Muscle of back (tissue), 11 donors: Measurements from ENCODE around the gene NCSTN. TPM values are rescaled to one million over a fixed set of nuclear protein-coding genes. Genes with fewer than 3 reads are reported as not detected.
A peak's percentile ranks its signal among the peaks of the same experiment; 100 is the strongest.

Source experiments
- DNase-seq, 3 donors: peaks; one replicate each; pipeline versions ENCODE4 v3.0.0 to v3.0.0-alpha.2; 2013
- polyA plus RNA-seq, 10 donors: library from polyadenylated mRNA; unstranded; fragments of 120-200 nt; gene quantifications; one replicate each; pipeline ENCODE4 v1.2.1, GENCODE V29; 2013; ENCODE audit not compliant: insufficient read length in 10 of 10

NCSTN gene
- polyA plus RNA-seq, 10 donors: 80.1 to 117 (median 99.3) TPM

DNA sequence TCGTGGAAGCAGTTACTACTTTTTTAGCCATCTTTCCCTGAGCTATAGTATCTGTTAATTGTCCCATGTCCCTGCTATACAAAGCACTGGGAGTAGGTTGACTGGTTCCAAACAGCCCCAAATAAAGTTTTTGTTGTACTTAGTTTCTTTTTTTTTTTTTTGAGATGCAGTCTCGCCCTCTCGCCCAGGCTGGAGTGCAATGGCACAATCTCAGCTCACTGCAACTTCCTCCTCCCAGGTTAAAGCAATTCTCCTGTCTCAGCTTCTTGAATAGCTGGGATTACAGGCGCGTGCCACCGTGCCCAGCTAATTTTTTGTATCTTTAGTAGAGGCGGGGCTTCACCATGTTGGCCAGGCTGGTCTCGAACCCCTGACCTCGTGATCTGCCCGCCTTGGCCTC lies 3.3 kb downstream of the NCSTN start:
- no peak for DNase-seq

DNA sequence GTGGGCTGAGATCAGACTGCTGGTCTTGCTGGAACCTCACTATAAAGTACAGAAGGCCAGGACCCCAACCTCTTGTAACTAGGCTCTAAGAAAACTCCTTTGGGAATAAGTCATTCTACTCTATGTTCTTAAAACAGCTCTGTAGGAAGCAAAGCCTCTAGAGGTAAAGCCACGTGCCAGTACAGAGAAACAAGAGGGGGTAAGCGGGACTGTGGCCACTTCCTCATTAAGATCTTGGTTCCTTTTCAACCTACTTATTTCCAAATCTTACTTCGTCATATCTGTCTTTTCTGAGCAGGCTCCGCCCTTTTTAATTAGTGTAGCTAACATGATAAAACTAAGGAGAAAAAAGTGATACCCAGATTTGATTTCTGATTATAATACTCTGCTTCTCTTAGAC lies 3.8 kb downstream of the NCSTN start:
- no peak for DNase-seq

DNA sequence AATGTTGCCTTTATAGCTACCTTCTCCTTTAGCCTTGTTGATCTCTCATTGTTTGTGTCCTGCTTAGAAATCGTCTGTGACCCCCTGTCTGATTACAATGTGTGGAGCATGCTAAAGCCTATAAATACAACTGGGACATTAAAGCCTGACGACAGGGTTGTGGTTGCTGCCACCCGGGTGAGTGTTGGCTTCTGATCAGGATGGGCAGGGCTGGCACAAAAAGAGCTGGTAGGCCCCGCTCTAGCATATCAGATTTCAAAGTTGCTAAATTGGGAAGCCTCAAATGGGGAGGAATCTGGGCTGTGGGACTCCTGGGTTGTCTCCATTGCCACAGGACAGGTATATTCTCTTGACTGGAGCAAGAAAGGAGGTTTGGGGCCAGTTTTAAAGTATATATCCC lies 8.4 kb downstream of the NCSTN start:
- DNase-seq: peak in 1 of 3 donors; percentile 51

DNA sequence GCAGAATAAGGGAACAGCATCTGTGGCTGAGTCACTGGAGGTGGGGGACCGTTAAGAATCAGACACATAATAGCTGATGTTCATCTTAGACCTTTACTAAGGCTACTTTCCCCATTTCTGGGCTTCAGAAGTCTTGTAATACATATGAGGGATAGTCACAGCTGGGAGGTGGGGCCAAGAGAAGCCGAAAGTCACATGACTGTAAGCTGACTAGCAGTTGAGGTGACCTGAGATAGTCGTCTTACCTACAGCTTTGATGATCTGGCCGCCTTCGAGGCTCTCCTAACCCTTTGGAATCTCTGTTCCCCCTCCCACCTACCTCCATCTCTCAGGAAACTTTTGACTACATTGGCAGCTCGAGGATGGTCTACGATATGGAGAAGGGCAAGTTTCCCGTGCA lies 9.4 kb downstream of the NCSTN start:
- no peak for DNase-seq

- peak in 2 of 3 donors; percentile 45 to 47 for DNase-seq
Observed at GRCh38 chr1:160353223-160353622, 10.0 kb downstream of the NCSTN start.

- DNase-seq: no peak
Observed at GRCh38 chr1:160354388-160354985, 11.3 kb downstream of the NCSTN start.

- DNase-seq: no peak
Observed at GRCh38 chr1:160357286-160358002, 14.3 kb downstream of the NCSTN start.

DNA sequence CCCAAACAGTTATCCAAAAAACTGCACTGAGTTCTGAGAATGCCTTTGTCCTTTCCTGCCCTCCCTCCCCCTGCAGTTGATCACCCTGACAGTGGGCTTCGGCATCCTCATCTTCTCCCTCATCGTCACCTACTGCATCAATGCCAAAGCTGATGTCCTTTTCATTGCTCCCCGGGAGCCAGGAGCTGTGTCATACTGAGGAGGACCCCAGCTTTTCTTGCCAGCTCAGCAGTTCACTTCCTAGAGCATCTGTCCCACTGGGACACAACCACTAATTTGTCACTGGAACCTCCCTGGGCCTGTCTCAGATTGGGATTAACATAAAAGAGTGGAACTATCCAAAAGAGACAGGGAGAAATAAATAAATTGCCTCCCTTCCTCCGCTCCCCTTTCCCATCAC lies 14.9 kb downstream of the NCSTN start:
- DNase-seq: no peak

- no peak for DNase-seq
Observed at GRCh38 chr1:160359559-160360226, 16.5 kb downstream of the NCSTN start.

- DNase-seq: no peak
Observed at GRCh38 chr1:160360227-160360695, 17.1 kb downstream of the NCSTN start.

DNA sequence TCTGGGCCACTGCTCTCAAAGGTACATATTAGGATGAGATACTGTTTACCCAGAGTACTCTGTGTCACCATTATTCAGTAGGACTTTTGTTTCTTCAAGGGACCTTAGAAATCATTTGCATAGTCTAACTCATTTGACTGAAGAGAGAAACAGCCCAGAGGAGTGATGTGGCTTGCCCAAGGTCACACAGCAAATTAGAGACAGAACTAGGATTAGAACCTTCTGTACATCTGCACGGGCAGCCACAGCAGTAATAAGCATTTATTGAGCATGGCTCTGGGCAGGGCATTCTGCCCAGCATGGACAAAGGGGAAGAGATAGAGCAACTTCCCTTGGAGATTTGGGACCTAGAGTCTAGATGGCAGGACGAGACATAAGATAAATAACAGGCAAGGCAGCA lies 18.0 kb downstream of the NCSTN start:
- no peak for DNase-seq

DNA sequence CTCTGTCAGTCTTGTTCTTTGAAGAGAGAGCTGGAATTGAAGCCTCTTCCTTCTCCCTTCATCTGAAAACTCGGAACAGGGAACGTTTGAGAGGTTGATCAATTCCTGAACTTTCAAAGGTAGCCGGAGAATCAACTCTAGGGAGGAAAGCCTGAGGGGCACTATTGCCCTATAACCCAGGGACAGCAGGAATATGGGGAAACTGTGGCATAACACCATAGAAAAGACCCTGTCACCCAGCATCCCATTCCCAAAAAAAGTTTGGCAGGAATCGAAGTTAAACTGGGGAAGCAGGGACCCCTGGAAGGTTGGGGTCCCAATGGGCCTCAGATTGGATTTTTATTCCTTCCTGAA lies 18.6 kb downstream of the NCSTN start:
- no peak for DNase-seq

DNA sequence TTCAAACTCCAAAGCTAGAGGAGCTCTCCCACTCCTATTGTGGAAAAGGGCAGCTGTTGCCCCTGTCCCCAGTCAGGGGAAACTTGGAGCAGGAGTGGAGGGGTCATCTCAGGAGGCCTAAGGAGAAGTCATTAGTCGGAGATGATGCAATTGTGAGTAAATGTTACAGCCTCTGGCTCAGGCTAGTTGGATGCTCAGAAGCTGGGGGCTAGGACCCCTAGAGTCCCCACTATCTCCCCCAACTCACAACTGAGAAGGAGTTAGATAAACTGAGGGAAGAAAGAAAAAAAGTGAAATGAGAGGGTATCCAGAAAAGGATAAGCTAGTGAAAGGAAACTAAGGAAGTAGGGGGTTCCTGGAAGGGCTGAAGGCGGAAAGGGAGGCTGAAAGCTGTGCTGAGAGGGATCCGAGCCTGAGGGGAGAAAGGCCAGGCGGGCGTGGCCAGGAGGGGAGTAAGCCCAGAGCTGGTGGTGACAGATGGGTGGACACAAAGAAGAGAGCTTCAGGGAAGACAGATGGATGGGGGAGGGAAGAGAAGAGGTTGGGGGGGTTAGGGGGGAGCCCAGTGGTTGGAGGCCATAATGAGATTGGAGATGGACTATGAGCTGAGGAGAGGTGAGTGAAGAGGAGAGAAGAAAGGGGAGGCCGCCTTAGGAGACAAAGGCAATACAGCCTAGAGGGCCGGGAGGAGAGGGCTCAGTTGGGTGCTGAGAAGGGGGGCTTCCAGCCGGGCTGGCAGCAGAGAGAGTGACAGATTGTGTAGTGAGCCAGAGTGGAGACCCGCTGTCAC lies 19.2 kb downstream of the NCSTN start:
- DNase-seq: no peak

DNA sequence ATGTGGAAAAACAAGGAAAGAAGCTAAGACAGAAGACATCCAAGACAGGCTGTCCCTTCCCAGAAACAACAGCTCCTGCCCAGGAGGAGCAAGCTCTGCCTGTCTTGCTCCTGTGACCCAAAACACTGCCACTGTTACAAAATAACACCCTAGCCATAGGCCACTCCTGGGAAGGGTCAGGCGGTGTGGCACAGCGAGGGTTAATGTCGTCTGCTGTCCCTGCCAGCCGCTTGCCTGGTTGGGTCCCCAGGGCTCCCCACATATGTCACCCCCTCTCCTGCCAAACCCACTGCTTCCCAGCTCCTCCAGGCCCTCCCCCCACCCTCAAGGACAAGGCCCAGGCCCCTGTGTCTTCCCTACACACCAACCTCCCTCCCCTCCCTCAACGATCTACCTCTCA lies 19.8 kb downstream of the NCSTN start:
- no peak for DNase-seq

DNA sequence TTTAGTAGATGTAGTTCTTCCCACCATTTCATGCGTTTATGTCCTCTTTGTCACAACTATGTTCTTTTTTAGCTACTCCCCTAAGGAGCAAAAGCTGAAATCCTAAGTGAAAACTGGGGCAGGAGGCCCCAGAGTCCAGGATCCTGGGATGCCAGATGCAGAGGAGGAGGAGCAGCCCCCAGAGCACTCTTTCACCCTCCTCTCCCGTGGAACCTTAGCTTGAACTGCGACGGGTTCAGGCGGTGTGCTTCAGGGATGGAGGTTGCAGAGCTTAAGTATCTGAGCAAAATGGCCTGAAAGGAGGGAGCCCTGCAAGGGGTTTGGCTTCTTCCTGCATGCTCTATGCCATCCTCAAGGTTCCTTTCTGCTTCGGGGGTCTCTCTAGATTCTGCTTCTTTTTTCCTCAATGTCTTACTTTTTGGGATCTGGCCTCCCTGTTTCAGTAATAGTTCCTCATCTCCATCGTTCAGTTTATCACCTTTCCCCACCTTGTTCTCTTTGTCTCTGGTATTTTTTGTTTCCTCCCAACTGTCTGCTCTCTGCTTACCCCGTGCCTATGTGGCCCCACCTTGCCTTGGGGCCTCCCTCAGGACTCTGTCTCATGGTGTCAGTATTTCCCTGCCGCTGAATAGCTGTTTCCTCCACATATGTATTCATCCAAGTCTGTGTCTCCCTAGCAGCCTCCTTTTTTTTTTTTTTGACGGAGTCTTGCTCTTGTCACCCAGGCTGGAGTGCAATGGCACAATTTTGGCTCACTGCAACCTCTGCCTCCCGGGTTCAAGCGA lies 21.0 kb downstream of the NCSTN start:
- DNase-seq: no peak

DNA sequence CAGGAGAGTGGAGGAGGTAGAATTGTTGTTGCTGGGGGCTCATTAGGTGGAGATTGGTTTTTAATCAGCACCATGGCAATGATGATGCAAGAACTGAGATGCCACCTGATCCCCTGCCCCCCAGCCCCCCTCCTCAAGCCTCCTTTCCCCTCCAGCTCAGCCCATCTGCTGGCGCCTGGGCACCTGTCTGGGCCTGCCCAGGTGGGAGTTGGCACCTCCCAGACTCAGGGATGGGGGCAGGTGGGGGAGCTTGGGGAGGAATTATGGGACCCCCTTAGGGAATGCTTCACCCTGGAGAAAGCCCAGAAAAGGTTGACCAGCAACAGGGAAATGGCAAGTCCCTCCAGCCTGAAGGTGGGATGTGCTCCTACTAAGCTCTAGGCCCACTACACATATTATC lies 22.1 kb downstream of the NCSTN start:
- no peak for DNase-seq

- DNase-seq: peak in 1 of 3 donors; percentile 45
Observed at GRCh38 chr1:160366731-160367515, 23.7 kb downstream of the NCSTN start, which contains the start of gene NHLH1. Gene NHLH1, plus strand, starts transcription at chr1:160367071. Its CDS starts 3,661 bp downstream, at chr1:160370732.

- no peak for DNase-seq
Observed at GRCh38 chr1:160367516-160367900, 24.3 kb downstream of the NCSTN start.

DNA sequence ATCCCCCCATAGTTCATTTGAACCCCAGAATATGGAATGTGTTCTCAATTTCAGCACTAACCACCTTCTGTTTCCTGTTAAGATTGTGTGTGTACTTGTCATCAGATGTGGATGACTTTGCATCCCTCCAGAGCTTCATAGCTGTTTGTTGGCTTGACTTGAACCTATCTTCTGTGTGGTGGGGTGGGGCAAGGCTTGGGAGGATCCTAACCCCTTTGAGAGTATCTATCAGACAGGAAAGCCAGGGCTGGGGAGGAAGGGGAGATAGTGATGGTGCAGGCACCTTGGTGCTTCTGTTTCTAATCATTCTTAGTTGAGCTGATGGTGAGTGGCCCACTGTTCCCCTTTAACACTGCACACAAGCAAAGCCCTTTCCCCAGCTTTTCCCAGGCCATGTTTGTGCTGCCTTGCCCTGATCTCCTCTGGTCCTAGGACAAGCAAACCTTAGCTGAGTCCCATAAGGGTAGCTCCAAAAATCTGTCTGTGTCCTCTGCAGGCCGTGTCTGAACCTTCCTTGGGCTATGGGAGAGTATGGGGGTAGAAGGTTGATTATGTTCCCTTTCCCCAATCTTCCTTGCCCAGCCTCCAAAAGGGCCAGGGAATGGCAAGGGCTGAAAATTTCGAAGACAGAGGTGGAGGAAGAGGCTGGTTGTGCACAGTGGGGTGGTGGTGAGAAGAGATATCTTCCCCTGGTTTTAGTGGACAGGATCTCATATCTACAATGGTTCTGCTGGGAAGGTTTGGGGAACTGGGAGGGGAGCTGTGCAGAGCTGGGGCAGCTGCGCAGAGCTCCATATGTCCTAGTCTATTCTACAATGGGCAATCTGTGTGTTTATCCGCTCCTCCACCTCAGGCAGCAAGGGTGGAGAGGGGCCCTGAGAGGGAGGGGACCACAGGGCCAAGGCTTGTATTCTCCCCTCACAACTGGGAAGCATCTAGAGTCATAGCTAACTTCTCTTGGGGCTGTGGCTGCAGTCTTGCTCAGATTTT lies 25.0 kb downstream of the NCSTN start:
- no peak for DNase-seq
